GM23248 (cell line): ENCODE measurements around the gene ZNF581. TPM values are rescaled to one million over a fixed set of nuclear protein-coding genes. Genes with fewer than 3 reads are reported as not detected.

ENCODE experiments used
- DNase-seq: peaks from one replicate; pipeline ENCODE4 v3.0.0-alpha.2; 2015
- H2AFZ ChIP-seq: fragments of 200-600 bp; sonication (generic); 2 replicates; pipeline ENCODE4 v1.6.1; 2016; ENCODE audit warnings: antibody characterized with exemption
- H3F3A ChIP-seq: fragments of 200-600 bp; sonication (generic); 2 replicates; pipeline ENCODE4 v1.6.1; 2016; ENCODE audit warnings: mild to moderate bottlenecking, antibody characterized with exemption, mixed run types; ENCODE audit not compliant: insufficient read depth
- H3K27ac ChIP-seq: fragments of 200-600 bp; sonication (generic); 2 replicates; pipeline ENCODE4 v1.5.1; 2016; ENCODE audit warnings: mild to moderate bottlenecking
- H3K27me3 ChIP-seq: fragments of 200-600 bp; sonication (generic); replicated peaks from 2 replicates; pipeline ENCODE4 v1.6.1; 2016; ENCODE audit warnings: mild to moderate bottlenecking; ENCODE audit not compliant: insufficient read depth
- H3K36me3 ChIP-seq: fragments of 200-600 bp; sonication (generic); 2 replicates; pipeline ENCODE4 v1.6.1; 2016; ENCODE audit warnings: low read depth, mild to moderate bottlenecking
- H3K4me1 ChIP-seq: fragments of 200-600 bp; sonication (generic); 2 replicates; pipeline ENCODE4 v1.6.1; 2016; ENCODE audit warnings: mild to moderate bottlenecking; ENCODE audit not compliant: insufficient read depth
- H3K4me2 ChIP-seq: fragments of 200-600 bp; sonication (generic); one replicate; pipeline ENCODE4 v1.6.1; 2016; ENCODE audit warnings: mild to moderate bottlenecking; ENCODE audit not compliant: unreplicated experiment
- H3K4me3 ChIP-seq: fragments of 200-600 bp; sonication (generic); 2 replicates; pipeline ENCODE4 v1.5.1; 2016; ENCODE audit warnings: mild to moderate bottlenecking
- H3K79me2 ChIP-seq: fragments of 200-600 bp; sonication (generic); 2 replicates; pipeline ENCODE4 v1.6.1; 2016; ENCODE audit warnings: mild to moderate bottlenecking; ENCODE audit not compliant: insufficient read depth
- H3K9ac ChIP-seq: fragments of 200-600 bp; sonication (generic); 2 replicates; pipeline ENCODE4 v1.6.1; 2016; ENCODE audit warnings: mild to moderate bottlenecking
- H3K9me2 ChIP-seq: fragments of 200-600 bp; sonication (generic); 2 replicates; pipeline ENCODE4 v1.6.1; 2016; ENCODE audit warnings: mixed run types, mild to moderate bottlenecking, moderate library complexity; ENCODE audit not compliant: insufficient read depth
- H3K9me3 ChIP-seq: fragments of 200-600 bp; sonication (generic); one replicate; pipeline ENCODE4 v1.6.1; 2017; ENCODE audit warnings: low read depth
- H4K20me1 ChIP-seq: fragments of 200-600 bp; sonication (generic); 2 replicates; pipeline ENCODE4 v1.6.0; 2016; ENCODE audit not compliant: insufficient read depth
- EZH2 ChIP-seq: fragments of 200-600 bp; sonication (generic); IDR thresholded peaks from 2 replicates; pipeline ENCODE4 v1.6.1; 2018; ENCODE audit warnings: antibody characterized with exemption, mild to moderate bottlenecking; ENCODE audit not compliant: insufficient read depth, poor library complexity, severe bottlenecking
- EZH2phosphoT487 ChIP-seq: fragments of 200-600 bp; sonication (generic); IDR thresholded peaks from 2 replicates; pipeline ENCODE4 v1.6.1; 2018; ENCODE audit warnings: antibody characterized with exemption, moderate library complexity, mild to moderate bottlenecking, low read depth; ENCODE audit not compliant: insufficient read depth
- WGBS, 2 experiments: methylation state at CpG; one replicate each; pipeline ENCODE4 v1.1.6; 2015 to 2017; ENCODE audit warnings: low lambda C conversion rate in 2 of 2, low coverage in 1 of 2; ENCODE audit errors: missing lambda C conversion rate in 2 of 2; 5-methylcytosine and 5-hydroxymethylcytosine counted together
- in situ Hi-C: fragments of 300-500 bp; cut with MboI; formaldehyde crosslinking; loops from 2 replicates; pipeline ENCODE4 v1.15.0; 2020
- polyA plus RNA-seq: library from polyadenylated mRNA; unstranded; fragments of >200 nt; fragmentation: Nextera tagmentation; extraction: Ambion mirVana; gene quantifications from 2 replicates; pipeline ENCODE4 v1.2.1, GENCODE V29; 2016
- total RNA-seq: library from RNA; depleted of rRNA; stranded (reverse); fragments of >200 nt; shearing (Covaris generic); gene quantifications from 2 replicates; pipeline ENCODE4 v1.2.3, GENCODE V29; 2014

Gene ZNF581
- total and polyA plus RNA-seq, 2 experiments from 2014 or later: 12.1 to 17.6 TPM

DNA sequence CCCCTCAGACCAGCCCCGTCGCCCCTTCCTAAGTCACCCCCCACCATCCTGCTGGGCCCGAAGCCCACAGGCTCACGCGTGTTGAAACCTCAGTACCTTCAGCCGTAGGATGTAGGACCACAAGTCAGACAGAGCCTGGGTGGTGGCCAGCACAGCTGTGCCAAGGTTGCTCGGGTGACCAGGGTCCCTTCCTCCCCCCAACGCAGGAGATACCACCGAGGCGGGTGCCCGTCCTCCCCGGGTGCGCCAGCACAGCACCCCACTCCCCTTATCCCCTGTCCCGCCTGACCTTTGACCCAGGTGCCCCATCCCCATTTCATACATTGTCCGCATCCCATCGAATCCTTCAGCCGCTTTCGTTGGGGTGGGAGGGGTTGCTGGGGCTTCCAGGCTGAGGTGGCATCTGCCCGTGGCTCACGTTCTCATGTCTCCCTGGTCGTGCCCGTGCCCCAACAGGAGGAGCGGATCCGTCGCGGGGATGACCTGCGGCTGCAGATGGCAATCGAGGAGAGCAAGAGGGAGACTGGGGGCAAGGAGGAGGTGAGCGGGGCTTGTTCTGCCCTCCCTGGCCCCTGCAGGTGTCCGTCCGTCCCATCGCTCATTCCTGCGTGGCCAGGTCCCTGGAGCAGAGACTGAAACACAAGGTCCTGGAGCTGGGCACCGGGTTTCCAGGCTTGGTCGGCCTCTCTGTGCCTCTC is 46.1 kb downstream of the ZNF581 start:
- DNase-seq: no peak
- Histone ChIP-seq H3K9me2 (no peaks in the 10 kb centered on the region), H4K20me1 (no peaks in the 10 kb centered on the region), H3K79me2 (peaks cover 39% of the 10 kb centered on the region), H3K36me3 (no peaks in the 10 kb centered on the region), H3K4me1 (no peaks in the 10 kb centered on the region), H2AFZ (no peak overlapping the region), H3K9me3 (no peaks in the 10 kb centered on the region), H3K9ac (no peak overlapping the region), H3K27ac (no peak overlapping the region), H3K4me3 (no peak overlapping the region), H3F3A (no peaks in the 10 kb centered on the region), H3K27me3 (no peaks in the 10 kb centered on the region), H3K4me2 (no peak overlapping the region)
- in situ Hi-C loops: no loop called here
- TF ChIP-seq EZH2 (no peak), EZH2phosphoT487 (no peak)
- WGBS, 2 experiments: 90 to 94% methylated on average over 21 to 35 of the region's 35 CpGs

DNA sequence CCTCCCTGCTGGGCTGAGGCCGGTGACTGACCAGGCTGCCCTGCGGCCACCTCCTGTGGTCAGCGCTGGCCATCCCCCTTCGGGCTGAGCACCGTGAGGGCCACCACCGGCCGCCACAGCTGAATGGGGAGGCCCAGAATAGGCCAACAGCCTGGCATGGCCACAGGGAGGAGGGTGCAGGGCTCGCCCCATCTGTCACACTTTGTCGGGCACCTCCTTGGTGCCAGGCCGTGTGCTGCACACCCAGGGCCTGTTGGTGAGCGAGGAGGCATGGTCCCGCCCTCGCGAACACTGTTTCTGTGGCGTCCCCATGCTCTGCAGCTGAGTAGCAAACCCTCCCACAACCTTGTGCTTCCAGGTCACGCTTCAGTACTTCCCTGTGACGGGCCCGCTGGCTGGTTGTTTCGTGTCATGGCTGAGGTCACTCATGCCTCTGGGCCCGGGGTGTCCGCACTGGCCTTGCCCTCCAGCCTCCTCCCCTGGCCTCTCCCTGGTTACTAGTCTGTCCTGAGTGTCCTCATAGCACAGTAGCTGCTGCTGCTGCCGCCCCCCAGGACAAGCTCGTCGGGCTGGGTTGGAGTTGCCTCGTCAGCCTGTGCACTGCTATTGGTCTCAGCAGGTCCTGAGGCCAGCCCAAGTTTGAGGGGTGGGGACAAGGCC is 46.8 kb downstream of the ZNF581 start:
- H3K79me2 ChIP-seq: peaks cover 32% of the 10 kb centered on the region
- H3K9ac ChIP-seq: no peak overlapping the region
- H3K4me3 ChIP-seq: no peak overlapping the region
- H3K27ac ChIP-seq: no peak overlapping the region
- no peaks in the 10 kb centered on the region for H3K9me3 ChIP-seq
- no peaks in the 10 kb centered on the region for H3K9me2 ChIP-seq
- no peak overlapping the region for H2AFZ ChIP-seq
- no peaks in the 10 kb centered on the region for H3K4me1 ChIP-seq
- TF ChIP-seq EZH2: no peak
- TF ChIP-seq EZH2phosphoT487: no peak
- H4K20me1 ChIP-seq: no peaks in the 10 kb centered on the region
- no peaks in the 10 kb centered on the region for H3F3A ChIP-seq
- DNase-seq: no peak
- no peaks in the 10 kb centered on the region for H3K36me3 ChIP-seq
- in situ Hi-C loops: no loop called here
- H3K4me2 ChIP-seq: no peak overlapping the region
- WGBS, 2 experiments: 92% methylated on average over 24 of the region's 25 CpGs
- no peaks in the 10 kb centered on the region for H3K27me3 ChIP-seq

DNA sequence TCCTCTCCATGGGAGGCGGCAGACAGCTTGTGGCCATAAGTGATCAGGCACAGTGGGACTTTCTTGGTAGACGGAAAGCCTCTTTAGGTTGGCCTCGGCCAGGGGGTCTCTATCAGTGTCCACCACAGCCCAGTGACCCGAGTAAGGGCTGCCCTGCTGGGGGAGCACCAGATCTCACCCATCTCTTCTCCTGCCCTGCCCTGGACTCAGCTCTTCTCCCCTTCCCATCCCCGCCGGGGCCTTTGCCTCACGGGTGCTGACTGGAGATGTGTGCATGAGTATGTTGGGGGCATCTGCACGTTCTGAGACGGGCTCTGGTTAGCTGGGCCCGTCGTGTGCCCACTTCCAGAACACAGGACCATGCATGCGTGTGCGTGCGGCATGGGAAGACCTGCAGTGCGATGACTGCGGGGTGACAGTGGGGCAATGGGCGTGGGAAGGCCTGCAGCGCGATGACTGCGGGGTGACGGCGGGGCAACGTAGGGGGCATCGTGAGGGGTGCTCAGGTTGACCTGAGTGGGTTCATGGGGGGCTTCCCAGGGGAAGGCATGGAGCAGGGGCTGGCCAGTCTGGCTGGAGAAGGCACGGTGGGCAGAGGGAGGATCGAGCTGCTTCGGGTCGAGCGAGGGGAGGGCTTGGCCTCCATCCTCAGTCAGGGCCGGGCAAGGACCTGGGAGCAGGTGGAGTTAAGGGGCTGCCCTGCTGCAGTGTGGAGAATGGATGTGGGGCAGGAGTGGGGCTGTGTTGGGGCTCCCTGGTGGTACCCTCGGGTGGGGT is 47.5 kb downstream of the ZNF581 start:
- Histone ChIP-seq H3K79me2 (peaks cover 25% of the 10 kb centered on the region), H3K4me1 (no peaks in the 10 kb centered on the region), H2AFZ (no peak overlapping the region), H3K9me2 (no peaks in the 10 kb centered on the region), H3K27me3 (no peaks in the 10 kb centered on the region), H4K20me1 (no peaks in the 10 kb centered on the region), H3K36me3 (peaks cover 3% of the 10 kb centered on the region; the same call in 1 of the 2 replicates), H3K9me3 (no peaks in the 10 kb centered on the region), H3K9ac (no peak overlapping the region), H3F3A (no peaks in the 10 kb centered on the region), H3K27ac (no peak overlapping the region), H3K4me3 (no peak overlapping the region), H3K4me2 (no peak overlapping the region)
- in situ Hi-C loops: no loop called here
- TF ChIP-seq EZH2phosphoT487: no peak
- TF ChIP-seq EZH2: no peak
- no peak for DNase-seq
- 88 to 89% methylated on average over 17 to 31 of the region's 31 CpGs for WGBS, 2 experiments

DNA sequence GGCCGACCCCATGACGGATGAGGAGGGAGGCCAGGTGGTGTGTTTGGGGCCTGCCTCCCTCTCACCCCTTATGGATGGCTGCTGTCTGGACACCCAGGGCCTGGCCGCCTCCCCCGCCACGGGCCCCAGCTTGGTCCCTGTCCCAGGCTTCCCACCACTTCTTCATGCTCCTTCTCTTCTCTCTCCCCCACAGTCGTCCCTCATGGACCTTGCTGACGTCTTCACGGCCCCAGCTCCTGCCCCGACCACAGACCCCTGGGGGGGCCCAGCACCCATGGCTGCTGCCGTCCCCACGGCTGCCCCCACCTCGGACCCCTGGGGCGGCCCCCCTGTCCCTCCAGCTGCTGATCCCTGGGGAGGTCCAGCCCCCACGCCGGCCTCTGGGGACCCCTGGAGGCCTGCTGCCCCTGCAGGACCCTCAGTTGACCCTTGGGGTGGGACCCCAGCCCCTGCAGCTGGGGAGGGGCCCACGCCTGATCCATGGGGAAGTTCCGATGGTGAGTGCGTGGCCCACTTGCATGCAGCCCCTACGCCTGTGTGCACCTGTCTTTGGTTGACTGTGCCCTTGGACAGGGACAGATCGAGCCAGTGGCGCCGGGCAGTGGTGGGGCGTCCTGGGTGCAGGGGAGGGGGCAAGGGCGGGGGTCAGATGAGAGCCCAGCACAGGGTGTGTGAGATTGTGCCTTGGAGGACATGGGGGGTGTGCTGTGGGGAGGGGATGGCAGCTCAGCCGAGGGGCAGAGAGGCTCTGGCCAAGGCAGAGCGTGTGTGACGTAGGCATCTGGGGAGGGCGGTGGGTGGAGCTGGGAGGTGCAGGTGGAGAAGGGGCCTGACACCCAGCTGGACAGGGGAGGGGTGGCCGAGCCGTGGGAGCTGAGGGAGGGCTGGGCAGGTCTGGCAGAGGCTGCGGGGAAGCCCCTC is 48.4 kb downstream of the ZNF581 start:
- TF ChIP-seq EZH2: no peak
- no peak for TF ChIP-seq EZH2phosphoT487
- Histone ChIP-seq H3K9me3 (no peaks in the 10 kb centered on the region), H3K4me3 (no peak overlapping the region), H3K9me2 (no peaks in the 10 kb centered on the region), H3K4me1 (no peaks in the 10 kb centered on the region), H2AFZ (no peak overlapping the region), H3K36me3 (peaks cover 3% of the 10 kb centered on the region; the same call in 1 of the 2 replicates), H3K27me3 (no peaks in the 10 kb centered on the region), H3K9ac (no peak overlapping the region), H3K79me2 (peaks cover 16% of the 10 kb centered on the region), H3K4me2 (no peak overlapping the region), H3F3A (no peaks in the 10 kb centered on the region), H4K20me1 (no peaks in the 10 kb centered on the region), H3K27ac (no peak overlapping the region)
- in situ Hi-C loops: no loop called here
- DNase-seq: no peak
- 88 to 94% methylated on average over 14 to 31 of the region's 31 CpGs for WGBS, 2 experiments
